Measurements from ENCODE around the gene TPO. TPM values are rescaled to one million over a fixed set of nuclear protein-coding genes. Genes with fewer than 3 reads are reported as not detected.

Gene TPO
- polyA plus RNA-seq, 3 donors = not detected

DNA sequence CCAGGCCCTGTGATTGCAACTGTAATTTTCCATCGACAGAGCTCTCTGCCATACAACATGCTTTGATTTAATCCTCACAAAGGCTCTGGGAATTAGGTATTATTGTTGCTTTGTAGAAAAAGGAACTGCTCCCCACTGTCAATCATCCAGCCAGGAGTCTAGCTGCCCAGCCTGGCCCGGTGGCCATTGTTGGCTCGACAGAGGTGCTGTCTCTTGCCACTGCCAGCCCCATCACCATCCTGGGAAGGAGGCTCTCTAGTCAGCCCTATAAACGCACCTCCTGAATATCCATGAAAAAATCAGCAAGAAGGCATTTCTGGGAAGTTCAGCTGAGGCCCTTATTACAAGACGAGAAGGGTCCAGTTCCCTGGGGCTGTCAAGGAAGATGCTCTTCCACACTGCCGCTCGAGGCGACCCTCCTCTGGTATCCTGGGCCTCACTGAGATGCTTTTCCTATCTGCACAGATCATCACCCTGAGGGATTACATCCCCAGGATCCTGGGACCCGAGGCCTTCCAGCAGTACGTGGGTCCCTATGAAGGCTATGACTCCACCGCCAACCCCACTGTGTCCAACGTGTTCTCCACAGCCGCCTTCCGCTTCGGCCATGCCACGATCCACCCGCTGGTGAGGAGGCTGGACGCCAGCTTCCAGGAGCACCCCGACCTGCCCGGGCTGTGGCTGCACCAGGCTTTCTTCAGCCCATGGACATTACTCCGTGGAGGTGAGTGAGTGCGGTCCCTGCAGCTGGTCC, 71.0 kb downstream of the TPO start:
- Histone ChIP-seq H3K4me3 (replicated peaks in 1 of 3; ENCODE audit: low read depth in 2 of 3, low read length in 3 of 3) (no peak overlapping the region), H3K9me3 (replicated peaks in 1 of 2; ENCODE audit: control insufficient read depth in 1 of 2, insufficient read depth in 1 of 2, low read length in 2 of 2) (no peaks in the 10 kb centered on the region), H2AFZ (ENCODE audit: insufficient read depth, low read depth, low read length, poor library complexity, severe bottlenecking) (no peak overlapping the region), H3K27me3 (ENCODE audit: control insufficient read depth in 2 of 2, insufficient read depth in 2 of 2, low read length in 2 of 2) (no peaks in the 10 kb centered on the region), H3K79me2 (ENCODE audit: insufficient read depth, low read length) (no peaks in the 10 kb centered on the region), H3K27ac (ENCODE audit: low read depth in 1 of 2, low read length in 2 of 2) (no peak overlapping the region), H3K9ac (ENCODE audit: insufficient read depth, low read length, poor library complexity, severe bottlenecking) (no peak overlapping the region), H3K4me2 (replicated peaks; ENCODE audit: extremely low read depth, low read length, poor library complexity, severe bottlenecking) (no peak overlapping the region), H3K36me3 (replicated peaks in 1 of 2; ENCODE audit: control insufficient read depth in 1 of 2, insufficient read depth in 2 of 2, low read length in 2 of 2) (no peaks in the 10 kb centered on the region), H4K20me1 (ENCODE audit: insufficient read depth, low read length) (no peaks in the 10 kb centered on the region), H3K4me1 (ENCODE audit: control insufficient read depth in 1 of 2, insufficient read depth in 2 of 2, low read length in 2 of 2) (no peaks in the 10 kb centered on the region)
- no peak for TF ChIP-seq CTCF (IDR thresholded peaks at IDR 0.05)
- 92% methylated on average over 19 of the region's 22 CpGs for WGBS (ENCODE audit: insufficient coverage)
- H3K4me1 Mint-ChIP-seq = no peaks in the 10 kb centered on the region
- no peaks in the 10 kb centered on the region for H3K36me3 Mint-ChIP-seq
- DNase-seq = no peak
- H3K27ac Mint-ChIP-seq = no peak overlapping the region
- H3K27me3 Mint-ChIP-seq (ENCODE audit: low read depth in 3 of 3) = no peaks in the 10 kb centered on the region
- peaks cover 0 to 8% (median 3%) of the 10 kb centered on the region in 7 donors for H3K9me3 Mint-ChIP-seq
- intact Hi-C loops (cut with micrococcal nuclease) = no loop called here
- H3K4me3 Mint-ChIP-seq = no peak overlapping the region

- Histone ChIP-seq H3K27ac (ENCODE audit: low read depth in 1 of 2, low read length in 2 of 2) (no peak overlapping the region), H3K4me3 (replicated peaks in 1 of 3; ENCODE audit: low read depth in 2 of 3, low read length in 3 of 3) (no peak overlapping the region)
- no peak overlapping the region for H3K27ac Mint-ChIP-seq
These were observed 73.4 kb downstream of the TPO start for GRCh38 chr2:1486670-1487069.

More at GRCh38 chr2:1486670-1487069, 73.4 kb downstream of the TPO start:
- DNase-seq = no peak
- Mint-ChIP-seq H3K4me1 (no peaks in the 10 kb centered on the region), H3K4me3 (no peak overlapping the region), H3K27me3 (ENCODE audit: low read depth in 3 of 3) (no peaks in the 10 kb centered on the region), H3K36me3 (no peaks in the 10 kb centered on the region), H3K9me3 (peaks cover 0 to 10% (median 5%) of the 10 kb centered on the region in 7 donors)
- TF ChIP-seq CTCF (IDR thresholded peaks at IDR 0.05) = no peak
- Histone ChIP-seq H3K36me3 (replicated peaks in 1 of 2; ENCODE audit: control insufficient read depth in 1 of 2, insufficient read depth in 2 of 2, low read length in 2 of 2) (no peaks in the 10 kb centered on the region), H3K9me3 (replicated peaks in 1 of 2; ENCODE audit: control insufficient read depth in 1 of 2, insufficient read depth in 1 of 2, low read length in 2 of 2) (no peaks in the 10 kb centered on the region), H3K9ac (ENCODE audit: insufficient read depth, low read length, poor library complexity, severe bottlenecking) (no peak overlapping the region), H4K20me1 (ENCODE audit: insufficient read depth, low read length) (no peaks in the 10 kb centered on the region), H3K4me2 (replicated peaks; ENCODE audit: extremely low read depth, low read length, poor library complexity, severe bottlenecking) (no peak overlapping the region), H2AFZ (ENCODE audit: insufficient read depth, low read depth, low read length, poor library complexity, severe bottlenecking) (no peak overlapping the region), H3K4me1 (ENCODE audit: control insufficient read depth in 1 of 2, insufficient read depth in 2 of 2, low read length in 2 of 2) (no peaks in the 10 kb centered on the region), H3K79me2 (ENCODE audit: insufficient read depth, low read length) (no peaks in the 10 kb centered on the region), H3K27me3 (ENCODE audit: control insufficient read depth in 2 of 2, insufficient read depth in 2 of 2, low read length in 2 of 2) (no peaks in the 10 kb centered on the region)
- intact Hi-C loops (cut with micrococcal nuclease) = no loop called here
- WGBS (ENCODE audit: insufficient coverage) = 98% methylated on average over 11 of the region's 11 CpGs

Measured in CD14-positive monocyte (primary cell).